Body of pancreas (tissue), 4 donors: ENCODE data around the gene FOXN4. TPM values are rescaled to one million over a fixed set of nuclear protein-coding genes. Genes with fewer than 3 reads are reported as not detected.

Experiments
- ATAC-seq: fragments of 150-250 bp; one replicate; pipeline ENCODE4 v1.9.1; 2016
- DNase-seq, 4 donors: peaks; one replicate each; pipeline ENCODE4 v3.0.0-alpha.2; 2019
- H3K27ac ChIP-seq, 4 donors: fragments of 200-600 bp; sonication (generic); 1 replicate in 3 of 4; 2 replicates in 1 of 4; pipeline versions ENCODE4 v1.5.1 to v1.6.1; 2016 to 2019; ENCODE audit warnings: mild to moderate bottlenecking in 1 of 4, mixed read lengths in 1 of 4, moderate library complexity in 1 of 4
- H3K27me3 ChIP-seq, 2 donors: fragments of 200-600 bp; sonication (generic); one replicate each; pipeline ENCODE4 v1.6.0; 2016; ENCODE audit warnings: mild to moderate bottlenecking in 1 of 2
- H3K36me3 ChIP-seq, 2 donors: fragments of 200-600 bp; sonication (generic); replicated peaks in 1 of 2; 2 replicates each; pipeline ENCODE4 v1.5.1; 2016; ENCODE audit warnings: low read depth in 2 of 2; ENCODE audit not compliant: insufficient read depth in 1 of 2
- H3K4me1 ChIP-seq: fragments of 200-600 bp; sonication (generic); one replicate; pipeline ENCODE4 v1.6.0; 2016
- H3K4me3 ChIP-seq, 2 donors: fragments of 200-600 bp; sonication (generic); 1 replicate in 1 of 2; 2 replicates in 1 of 2; pipeline ENCODE4 v1.5.1; 2016 to 2019
- H3K9me3 ChIP-seq, 3 donors: fragments of 200-600 bp; sonication (generic); 1 replicate in 2 of 3; 2 replicates in 1 of 3; pipeline ENCODE4 v1.5.1; 2016
- CTCF ChIP-seq, 7 experiments: fragments of 450-650 bp in 4 of 7; fragments of 200-600 bp in 3 of 7; sonication (generic) in 3 of 7; IDR thresholded peaks; one replicate each; pipeline ENCODE4 v1.5.1; 2016 to 2019; ENCODE audit warnings: antibody characterized with exemption in 7 of 7
- POLR2A ChIP-seq, 3 donors: fragments of 450-650 bp; IDR thresholded peaks; one replicate each; pipeline ENCODE4 v1.6.1; 2016; ENCODE audit warnings: antibody characterized with exemption in 3 of 3, mild to moderate bottlenecking in 2 of 3
- WGBS, 2 donors: methylation state at CpG; one replicate each; pipeline ENCODE4 v1.1.5; 2017; 5-methylcytosine and 5-hydroxymethylcytosine counted together
- intact Hi-C: fragments of 100-400 bp; cut with DNase I; formaldehyde crosslinking; loops from one replicate; pipeline ENCODE4 v1.15.1; 2023
- total RNA-seq, 2 donors: library from RNA; depleted of rRNA; stranded (reverse); fragments of >200 nt; gene quantifications; one replicate each; pipeline ENCODE4 v1.1.0, GENCODE V29; 2016

The FOXN4 gene
- total RNA-seq, 2 donors from 2014 or later: not detected

- intact Hi-C loops: no loop called here
- H3K27ac ChIP-seq: no peak overlapping the region
- no peaks in the 10 kb centered on the region for H3K4me1 ChIP-seq
- no peak for ATAC-seq
- 83 to 90% methylated on average over 6 of the region's 6 CpGs for WGBS, 2 donors
- no peak for DNase-seq
- H3K36me3 ChIP-seq: no peaks in the 10 kb centered on the region
- no peak overlapping the region for H3K4me3 ChIP-seq
- H3K9me3 ChIP-seq: no peaks in the 10 kb centered on the region
- TF ChIP-seq CTCF (IDR thresholded peaks at IDR 0.05) (no peak), POLR2A (IDR thresholded peaks at IDR 0.05) (no peak)
- H3K27me3 ChIP-seq: no peaks in the 10 kb centered on the region
These were observed 19.5 kb downstream of the FOXN4 start for GRCh38 chr12:109289551-109289950.

GRCh38 chr12:109289004-109289403, 20.1 kb downstream of the FOXN4 start:
- Histone ChIP-seq H3K27me3 (no peaks in the 10 kb centered on the region), H3K4me3 (no peak overlapping the region), H3K36me3 (no peaks in the 10 kb centered on the region), H3K9me3 (no peaks in the 10 kb centered on the region), H3K4me1 (no peaks in the 10 kb centered on the region), H3K27ac (no peak overlapping the region)
- ATAC-seq (no peak), DNase-seq (no peak)
- intact Hi-C loops: no loop called here
- WGBS, 2 donors: 43 to 62% methylated on average over 4 of the region's 4 CpGs
- no peak for TF ChIP-seq POLR2A (IDR thresholded peaks at IDR 0.05)
- no peak for TF ChIP-seq CTCF (IDR thresholded peaks at IDR 0.05)

GRCh38 chr12:109288571-109288970, 20.5 kb downstream of the FOXN4 start:
- no peak overlapping the region for H3K27ac ChIP-seq
- intact Hi-C loops: no loop called here
- 56 to 59% methylated on average over 1 of the region's 1 CpG for WGBS, 2 donors
- no peaks in the 10 kb centered on the region for H3K9me3 ChIP-seq
- no peaks in the 10 kb centered on the region for H3K27me3 ChIP-seq
- no peaks in the 10 kb centered on the region for H3K36me3 ChIP-seq
- DNase-seq (no peak), ATAC-seq (no peak)
- no peak overlapping the region for H3K4me3 ChIP-seq
- H3K4me1 ChIP-seq: no peaks in the 10 kb centered on the region
- no peak for TF ChIP-seq POLR2A (IDR thresholded peaks at IDR 0.05)
- TF ChIP-seq CTCF (IDR thresholded peaks at IDR 0.05): no peak

- 70% methylated on average over 16 of the region's 16 CpGs; no CpG with 5 or more reads in 1 of the 2 donors for WGBS, 2 donors
- no peak for TF ChIP-seq CTCF (IDR thresholded peaks at IDR 0.05)
- TF ChIP-seq POLR2A (IDR thresholded peaks at IDR 0.05): no peak
- H3K9me3 ChIP-seq: no peaks in the 10 kb centered on the region
- no peak overlapping the region for H3K27ac ChIP-seq
- no peaks in the 10 kb centered on the region for H3K27me3 ChIP-seq
- H3K4me3 ChIP-seq: no peak overlapping the region
- intact Hi-C loops: no loop called here
- DNase-seq (no peak), ATAC-seq (no peak)
- no peaks in the 10 kb centered on the region for H3K36me3 ChIP-seq
- no peaks in the 10 kb centered on the region for H3K4me1 ChIP-seq
These were observed 21.1 kb downstream of the FOXN4 start for GRCh38 chr12:109287811-109288469.

GRCh38 chr12:109287181-109287580, 21.9 kb downstream of the FOXN4 start:
- intact Hi-C loops: no loop called here
- TF ChIP-seq CTCF (IDR thresholded peaks at IDR 0.05): no peak
- TF ChIP-seq POLR2A (IDR thresholded peaks at IDR 0.05): no peak
- Histone ChIP-seq H3K36me3 (no peaks in the 10 kb centered on the region), H3K4me3 (no peak overlapping the region), H3K9me3 (no peaks in the 10 kb centered on the region), H3K27ac (no peak overlapping the region), H3K4me1 (no peaks in the 10 kb centered on the region), H3K27me3 (no peaks in the 10 kb centered on the region)
- WGBS, 2 donors: 60 to 63% methylated on average over 7 of the region's 7 CpGs
- ATAC-seq: no peak
- no peak for DNase-seq
